ENCODE results near the gene RAD51B.

RAD51B gene

GRCh38 chr14:68399971-68400370, 580.4 kb downstream of the RAD51B start:
- no peak for DNase-seq

GRCh38 chr14:68401317-68401716, 581.7 kb downstream of the RAD51B start:
- DNase-seq, result no peak

GRCh38 chr14:68401855-68402254, 582.3 kb downstream of the RAD51B start:
- DNase-seq, result no peak

- no peak for DNase-seq
Measured at GRCh38 chr14:68402525-68403101, 583.0 kb downstream of the RAD51B start.

GRCh38 chr14:68403191-68404145, 583.9 kb downstream of the RAD51B start:
- DNase-seq, result no peak

- no peak for DNase-seq
Measured at GRCh38 chr14:68404146-68404527, 584.6 kb downstream of the RAD51B start.

GRCh38 chr14:68404652-68405183, 585.1 kb downstream of the RAD51B start:
- DNase-seq, result no peak

- no peak for DNase-seq
Measured at GRCh38 chr14:68405961-68406360, 586.4 kb downstream of the RAD51B start.

- no peak for DNase-seq
Measured at GRCh38 chr14:68407285-68407684, 587.7 kb downstream of the RAD51B start.

GRCh38 chr14:68407825-68408224, 588.2 kb downstream of the RAD51B start:
- no peak for DNase-seq

- DNase-seq, result no peak
Measured at GRCh38 chr14:68408680-68409079, 589.1 kb downstream of the RAD51B start.

GRCh38 chr14:68409387-68409786, 589.8 kb downstream of the RAD51B start:
- no peak for DNase-seq

GRCh38 chr14:68412505-68413465, 593.2 kb downstream of the RAD51B start:
- DNase-seq, result no peak

- no peak for DNase-seq
Measured at GRCh38 chr14:68413509-68413908, 593.9 kb downstream of the RAD51B start.

GRCh38 chr14:68414121-68414520, 594.5 kb downstream of the RAD51B start:
- no peak for DNase-seq

GRCh38 chr14:68416171-68416570, 596.6 kb downstream of the RAD51B start:
- DNase-seq, result no peak

- no peak for DNase-seq
Measured at GRCh38 chr14:68417009-68417650, 597.6 kb downstream of the RAD51B start.

- no peak for DNase-seq
Measured at GRCh38 chr14:68418174-68419118, 598.9 kb downstream of the RAD51B start.

- DNase-seq, result no peak
Measured at GRCh38 chr14:68420350-68420749, 600.8 kb downstream of the RAD51B start.

GRCh38 chr14:68421116-68421515, 601.5 kb downstream of the RAD51B start:
- DNase-seq, result no peak

GRCh38 chr14:68423686-68424085, 604.1 kb downstream of the RAD51B start:
- no peak for DNase-seq
